Measurements from ENCODE around the gene FGD5.

DNA sequence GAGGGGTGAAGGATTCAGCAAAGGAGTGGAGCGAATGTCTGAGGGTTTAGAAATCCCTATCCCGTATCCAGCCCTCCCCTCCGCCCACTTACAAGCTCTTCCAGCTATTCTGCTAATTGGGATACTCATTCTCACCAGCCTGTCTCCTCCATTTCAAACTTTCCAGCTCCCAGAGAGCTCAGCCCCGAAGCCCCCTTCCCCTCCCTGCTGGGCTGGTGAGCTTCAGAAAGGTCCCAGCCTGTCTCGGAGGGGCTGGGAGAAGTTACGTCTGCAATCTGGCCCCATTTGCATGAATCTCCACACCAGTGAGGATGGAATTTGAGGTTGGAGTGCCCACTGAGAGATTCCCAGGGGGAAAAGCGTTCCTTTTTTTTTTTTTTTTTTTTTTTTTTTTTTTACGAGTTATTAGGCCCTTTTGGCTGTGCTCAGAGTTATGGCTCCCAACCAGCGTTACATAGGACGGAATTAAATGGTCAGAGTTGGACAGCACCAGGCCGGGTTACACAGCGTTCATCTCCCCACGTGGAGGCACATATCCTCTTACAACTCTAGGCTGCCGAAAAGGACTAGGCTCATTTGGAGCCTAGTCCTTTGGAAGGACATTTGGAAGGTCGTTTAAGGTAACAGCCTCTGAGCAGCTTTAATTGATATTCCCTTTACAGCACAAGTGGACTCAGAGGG is 34.6 kb downstream of the FGD5 start:
- TF ChIP-seq, protein P1, sequence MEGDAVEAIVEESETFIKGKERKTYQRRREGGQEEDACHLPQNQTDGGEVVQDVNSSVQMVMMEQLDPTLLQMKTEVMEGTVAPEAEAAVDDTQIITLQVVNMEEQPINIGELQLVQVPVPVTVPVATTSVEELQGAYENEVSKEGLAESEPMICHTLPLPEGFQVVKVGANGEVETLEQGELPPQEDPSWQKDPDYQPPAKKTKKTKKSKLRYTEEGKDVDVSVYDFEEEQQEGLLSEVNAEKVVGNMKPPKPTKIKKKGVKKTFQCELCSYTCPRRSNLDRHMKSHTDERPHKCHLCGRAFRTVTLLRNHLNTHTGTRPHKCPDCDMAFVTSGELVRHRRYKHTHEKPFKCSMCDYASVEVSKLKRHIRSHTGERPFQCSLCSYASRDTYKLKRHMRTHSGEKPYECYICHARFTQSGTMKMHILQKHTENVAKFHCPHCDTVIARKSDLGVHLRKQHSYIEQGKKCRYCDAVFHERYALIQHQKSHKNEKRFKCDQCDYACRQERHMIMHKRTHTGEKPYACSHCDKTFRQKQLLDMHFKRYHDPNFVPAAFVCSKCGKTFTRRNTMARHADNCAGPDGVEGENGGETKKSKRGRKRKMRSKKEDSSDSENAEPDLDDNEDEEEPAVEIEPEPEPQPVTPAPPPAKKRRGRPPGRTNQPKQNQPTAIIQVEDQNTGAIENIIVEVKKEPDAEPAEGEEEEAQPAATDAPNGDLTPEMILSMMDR (IDR thresholded peaks at IDR 0.05), result no peak
- no peak for TF ChIP-seq POLR2AphosphoS5 (IDR thresholded peaks at IDR 0.05)
